Epithelial cell of proximal tubule (primary cell): ENCODE results near the gene GPATCH4. TPM values are rescaled to one million over a fixed set of nuclear protein-coding genes. Genes with fewer than 3 reads are reported as not detected.
"Not testable (repeated sequence)": the region's sequence is repeated elsewhere in the genome, so short reads cannot be mapped to it uniquely, and the experiment has no call there.

Experiments
- DNase-seq: peaks from one replicate; pipeline ENCODE4 v3.0.0-alpha.2; 2011; ENCODE audit warnings: low read depth
- H3K4me3 ChIP-seq: 2 replicates; pipeline ENCODE4 v1.5.1; 2011; ENCODE audit warnings: low read depth, mild to moderate bottlenecking, low read length
- total RNA-seq: library from RNA; depleted of rRNA; stranded (reverse); fragments of >200 nt; gene quantifications from 2 replicates; pipeline ENCODE4 v1.2.3, GENCODE V29; 2015
- TF ChIP-seq, protein P1 (sequence below): conservative IDR thresholded peaks from 2 replicates; pipeline ENCODE4 v1.5.1; 2012; ENCODE audit warnings: low read depth, mild to moderate bottlenecking, low read length

GPATCH4 gene
- total RNA-seq, 1 donor from 2014 or later: 15.9 TPM

DNA sequence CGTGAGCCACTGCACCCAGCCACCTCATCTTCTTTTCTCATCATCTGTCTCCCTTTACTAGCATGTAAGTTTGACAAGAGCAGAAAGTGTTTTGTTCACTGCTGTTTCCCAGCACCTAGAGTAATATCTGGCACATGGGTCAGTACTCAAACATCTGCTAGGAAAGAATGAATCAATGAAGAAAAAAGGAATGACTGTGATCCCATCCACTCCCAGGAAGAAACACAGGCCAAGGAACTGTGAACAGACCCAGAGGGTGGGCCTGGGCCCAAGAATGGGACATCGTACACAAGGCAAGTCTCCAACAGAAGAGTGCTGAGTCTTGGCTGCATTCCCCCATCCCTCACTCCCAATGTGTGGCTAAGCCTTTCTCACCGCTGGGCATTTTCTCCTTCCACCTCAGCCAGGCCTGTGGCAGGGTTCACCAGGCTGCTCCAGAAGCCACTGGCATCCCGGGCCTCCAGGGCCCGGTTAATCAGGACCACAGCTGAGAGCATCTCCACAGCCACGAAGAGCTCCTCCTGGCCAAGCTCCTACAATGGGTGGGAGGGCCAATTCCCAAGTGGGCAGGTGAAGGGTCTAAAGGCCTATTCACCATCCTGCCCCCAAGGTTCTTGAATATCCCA, 47.3 kb downstream of the GPATCH4 start:
- H3K4me3 ChIP-seq: no peak overlapping the region
- no peak for DNase-seq
- TF ChIP-seq, protein P1, sequence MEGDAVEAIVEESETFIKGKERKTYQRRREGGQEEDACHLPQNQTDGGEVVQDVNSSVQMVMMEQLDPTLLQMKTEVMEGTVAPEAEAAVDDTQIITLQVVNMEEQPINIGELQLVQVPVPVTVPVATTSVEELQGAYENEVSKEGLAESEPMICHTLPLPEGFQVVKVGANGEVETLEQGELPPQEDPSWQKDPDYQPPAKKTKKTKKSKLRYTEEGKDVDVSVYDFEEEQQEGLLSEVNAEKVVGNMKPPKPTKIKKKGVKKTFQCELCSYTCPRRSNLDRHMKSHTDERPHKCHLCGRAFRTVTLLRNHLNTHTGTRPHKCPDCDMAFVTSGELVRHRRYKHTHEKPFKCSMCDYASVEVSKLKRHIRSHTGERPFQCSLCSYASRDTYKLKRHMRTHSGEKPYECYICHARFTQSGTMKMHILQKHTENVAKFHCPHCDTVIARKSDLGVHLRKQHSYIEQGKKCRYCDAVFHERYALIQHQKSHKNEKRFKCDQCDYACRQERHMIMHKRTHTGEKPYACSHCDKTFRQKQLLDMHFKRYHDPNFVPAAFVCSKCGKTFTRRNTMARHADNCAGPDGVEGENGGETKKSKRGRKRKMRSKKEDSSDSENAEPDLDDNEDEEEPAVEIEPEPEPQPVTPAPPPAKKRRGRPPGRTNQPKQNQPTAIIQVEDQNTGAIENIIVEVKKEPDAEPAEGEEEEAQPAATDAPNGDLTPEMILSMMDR: no peak

DNA sequence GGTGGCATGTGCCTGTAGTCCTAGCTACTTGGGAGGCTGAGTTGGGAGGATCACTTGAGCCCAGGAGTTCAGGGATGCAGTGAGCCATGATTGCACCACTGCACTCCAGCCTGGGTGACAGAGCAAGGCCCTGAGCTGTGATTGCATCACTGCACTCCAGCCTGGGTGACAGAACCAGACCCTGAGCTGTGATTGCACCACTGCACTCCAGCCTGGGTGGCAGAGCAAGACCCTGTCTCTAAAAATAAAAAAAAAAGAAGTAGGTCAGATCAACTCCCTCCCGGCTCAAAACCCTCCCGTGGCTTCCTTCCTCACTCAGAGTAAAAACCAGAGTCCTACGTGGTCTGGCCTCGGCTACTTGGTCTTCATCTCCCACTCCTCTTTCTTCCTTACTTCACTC, 48.3 kb downstream of the GPATCH4 start:
- not testable (repeated sequence) for DNase-seq, H3K4me3 ChIP-seq

DNA sequence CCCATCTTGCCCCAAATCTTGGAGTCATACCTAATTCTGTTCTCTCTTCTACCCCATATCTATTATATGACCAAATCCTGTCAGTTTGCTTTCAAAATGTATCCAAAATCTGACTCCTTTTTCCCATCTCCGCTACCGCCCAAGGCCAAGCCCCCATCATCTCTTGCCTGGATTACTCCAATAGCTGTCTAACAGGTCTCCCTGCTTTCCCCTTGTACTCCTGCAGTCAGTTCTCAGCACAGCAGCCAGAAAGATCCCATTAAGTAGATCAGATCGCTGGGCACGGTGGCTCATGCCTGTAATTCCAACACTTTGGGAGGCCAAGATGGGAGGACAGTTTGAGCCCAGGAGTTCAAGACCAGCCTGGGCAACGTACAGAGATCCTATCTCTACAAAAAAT, 48.8 kb downstream of the GPATCH4 start:
- TF ChIP-seq, protein P1: no peak
- DNase-seq: no peak
- H3K4me3 ChIP-seq: no peak overlapping the region

DNA sequence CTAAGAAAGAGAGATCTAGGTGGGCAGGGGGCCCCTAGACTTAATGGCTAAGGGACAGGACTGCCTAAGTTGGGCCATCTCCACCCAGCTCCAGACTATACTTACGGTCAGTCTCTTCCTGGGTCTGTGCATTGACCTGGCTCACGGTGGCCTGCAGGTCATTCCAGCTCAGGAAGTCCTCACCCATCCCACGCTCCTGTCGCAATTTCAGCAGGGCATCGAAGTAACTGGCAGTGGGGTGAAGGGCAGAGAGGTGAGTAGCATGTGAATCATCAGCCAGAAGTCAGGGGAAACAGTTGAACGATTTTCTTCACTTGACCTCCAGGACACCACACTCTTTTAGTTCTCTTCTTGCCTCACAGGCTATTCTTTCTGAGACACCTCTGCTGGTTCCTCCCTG, 49.4 kb downstream of the GPATCH4 start:
- H3K4me3 ChIP-seq: no peak overlapping the region
- DNase-seq: peak; percentile 79
- TF ChIP-seq, protein P1: no peak

DNA sequence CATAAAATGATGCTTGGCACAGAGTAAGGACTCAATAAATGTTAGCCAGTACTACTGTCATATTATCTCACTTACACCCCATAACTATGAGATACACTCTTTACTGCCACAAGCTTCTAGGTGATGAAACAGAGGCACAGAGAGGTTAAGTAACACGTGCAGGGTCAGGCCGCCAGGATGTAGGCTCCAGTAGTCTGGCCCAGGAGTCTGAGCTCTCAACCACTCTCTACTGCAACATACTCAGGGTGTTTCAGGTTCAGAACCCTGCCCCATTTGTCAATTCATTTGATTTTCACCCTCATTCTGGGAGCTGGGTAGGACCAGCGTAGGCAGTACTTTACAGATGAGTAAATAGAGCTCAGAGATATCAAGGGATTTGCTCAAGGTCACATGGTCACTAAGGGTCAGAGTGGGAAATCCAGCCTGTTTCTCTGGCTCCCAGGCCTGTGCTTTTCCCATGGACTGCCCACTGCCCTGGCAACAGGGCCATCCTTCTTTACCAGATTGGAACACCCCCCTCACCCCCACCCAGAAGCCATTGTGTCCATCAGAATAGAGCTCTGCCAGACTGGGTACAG, 50.1 kb downstream of the GPATCH4 start:
- no peak overlapping the region for H3K4me3 ChIP-seq
- TF ChIP-seq, protein P1: no peak
- no peak for DNase-seq

DNA sequence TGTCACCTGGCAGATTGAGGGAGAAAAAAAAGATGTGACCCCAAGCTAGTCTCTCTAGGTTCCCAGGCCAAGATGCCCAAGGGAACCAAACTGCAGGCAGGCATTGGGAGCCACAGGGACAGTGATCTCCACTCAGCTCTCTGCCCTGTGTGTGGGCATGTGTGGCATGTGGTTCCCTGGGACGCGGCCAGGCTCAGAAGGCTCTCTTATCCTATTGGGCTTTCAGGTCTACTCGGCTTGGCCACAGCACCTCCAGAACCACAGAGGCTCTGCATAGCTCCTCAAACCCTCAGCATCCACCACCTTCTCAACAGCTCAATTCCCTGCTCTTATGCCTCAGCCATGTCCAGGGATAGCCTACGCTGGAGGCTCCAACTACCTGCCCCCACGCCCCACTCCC, 50.9 kb downstream of the GPATCH4 start:
- DNase-seq: no peak
- H3K4me3 ChIP-seq: no peak overlapping the region
- TF ChIP-seq, protein P1: no peak

DNA sequence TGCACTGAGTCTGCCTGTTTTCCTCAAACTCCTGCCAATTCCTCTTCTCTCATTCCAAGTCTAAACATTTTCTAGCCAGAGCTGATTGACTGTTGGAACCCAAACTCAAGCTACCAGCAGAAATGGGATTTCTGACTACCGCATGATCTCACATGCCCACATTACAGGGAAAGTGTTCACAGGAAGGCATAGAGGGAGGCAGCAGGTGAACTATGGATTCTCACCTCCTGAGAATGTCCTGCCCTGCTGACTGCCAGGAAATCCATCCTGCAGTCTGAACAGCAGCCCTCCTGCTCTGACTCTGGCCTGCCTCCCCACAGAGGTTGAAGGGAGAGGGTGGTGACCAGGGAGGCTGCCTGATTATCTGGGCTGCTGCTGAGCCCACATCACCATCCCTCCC, 51.4 kb downstream of the GPATCH4 start:
- no peak overlapping the region for H3K4me3 ChIP-seq
- TF ChIP-seq, protein P1: no peak
- DNase-seq: no peak
